Common myeloid progenitor, CD34-positive (primary cell): Measurements from ENCODE around the gene MYO18A.
A peak's percentile ranks its signal among the peaks of the same experiment; 100 is the strongest.
"Not testable (repeated sequence)": the region's sequence is repeated elsewhere in the genome, so short reads cannot be mapped to it uniquely, and the experiment has no call there.

Experiments
- CTCF ChIA-PET: fragments of 350-600 bp; sonication (Branson Sonifier 250); formaldehyde crosslinking; loops from one replicate; lab custom pipeline; 2021; ENCODE audit warnings: antibody characterized with exemption; lab: Charles Lee
- POLR2A ChIA-PET: fragments of 350-600 bp; sonication (Branson Sonifier 250); formaldehyde crosslinking; loops from one replicate; lab custom pipeline; 2021; ENCODE audit warnings: antibody characterized with exemption; lab: Charles Lee
- DNase-seq, 3 donors: peaks; one replicate each; pipeline versions ENCODE4 v3.0.0 to v3.0.0-alpha.2; 2013
- H3K27ac ChIP-seq, 2 experiments: 1 replicate in 1 of 2; 2 replicates in 1 of 2; pipeline ENCODE4 v1.7.0; 2013; ENCODE audit warnings: inconsistent platforms in 2 of 2, low read length in 2 of 2, mild to moderate bottlenecking in 2 of 2, low read depth in 1 of 2, moderate library complexity in 1 of 2; ENCODE audit not compliant: severe bottlenecking in 2 of 2, insufficient read depth in 1 of 2, poor library complexity in 1 of 2
- H3K27me3 ChIP-seq, 5 experiments: replicated peaks in 2 of 5; 1 replicate in 3 of 5; 2 replicates in 2 of 5; pipeline versions ENCODE4 v1.6.1 to v1.7.0; 2013; ENCODE audit warnings: low read length in 4 of 5, mild to moderate bottlenecking in 2 of 5, moderate library complexity in 2 of 5, inconsistent platforms in 1 of 5; ENCODE audit not compliant: insufficient read depth in 5 of 5, control insufficient read depth in 4 of 5
- H3K36me3 ChIP-seq, 4 experiments: 1 replicate in 2 of 4; 2 replicates in 2 of 4; pipeline versions ENCODE4 v1.6.1 to v1.7.0; 2013; ENCODE audit warnings: low read length in 3 of 4, control low read depth in 1 of 4, mild to moderate bottlenecking in 1 of 4; ENCODE audit not compliant: control insufficient read depth in 4 of 4, insufficient read depth in 4 of 4
- H3K4me1 ChIP-seq, 4 experiments: 1 replicate in 3 of 4; 2 replicates in 1 of 4; pipeline versions ENCODE4 v1.6.1 to v1.7.1; 2013; ENCODE audit warnings: low read length in 3 of 4, mild to moderate bottlenecking in 3 of 4, control low read depth in 1 of 4, inconsistent platforms in 1 of 4, moderate library complexity in 1 of 4; ENCODE audit not compliant: control insufficient read depth in 4 of 4, insufficient read depth in 4 of 4; ENCODE audit errors: control extremely low read depth in 1 of 4
- H3K4me3 ChIP-seq, 7 experiments: 1 replicate in 4 of 7; 2 replicates in 3 of 7; pipeline versions ENCODE4 v1.5.1 to v1.7.0; 2013; ENCODE audit warnings: mild to moderate bottlenecking in 7 of 7, low read length in 6 of 7, moderate library complexity in 6 of 7, inconsistent platforms in 2 of 7, low read depth in 2 of 7, control low read depth in 1 of 7; ENCODE audit not compliant: insufficient read depth in 4 of 7, control insufficient read depth in 1 of 7; ENCODE audit errors: extremely low read depth in 1 of 7
- H3K9me3 ChIP-seq, 5 experiments: 1 replicate in 4 of 5; 2 replicates in 1 of 5; pipeline versions ENCODE4 v1.6.1 to v1.7.1; 2013; ENCODE audit warnings: low read length in 4 of 5, mild to moderate bottlenecking in 2 of 5, inconsistent platforms in 1 of 5, low read depth in 1 of 5, moderate library complexity in 1 of 5; ENCODE audit not compliant: control insufficient read depth in 4 of 5, insufficient read depth in 2 of 5; ENCODE audit errors: control extremely low read depth in 1 of 5
- WGBS: methylation state at CpG from one replicate; pipeline ENCODE4 v1.1.5; 2013; ENCODE audit not compliant: insufficient coverage; 5-methylcytosine and 5-hydroxymethylcytosine counted together

MYO18A gene

DNA sequence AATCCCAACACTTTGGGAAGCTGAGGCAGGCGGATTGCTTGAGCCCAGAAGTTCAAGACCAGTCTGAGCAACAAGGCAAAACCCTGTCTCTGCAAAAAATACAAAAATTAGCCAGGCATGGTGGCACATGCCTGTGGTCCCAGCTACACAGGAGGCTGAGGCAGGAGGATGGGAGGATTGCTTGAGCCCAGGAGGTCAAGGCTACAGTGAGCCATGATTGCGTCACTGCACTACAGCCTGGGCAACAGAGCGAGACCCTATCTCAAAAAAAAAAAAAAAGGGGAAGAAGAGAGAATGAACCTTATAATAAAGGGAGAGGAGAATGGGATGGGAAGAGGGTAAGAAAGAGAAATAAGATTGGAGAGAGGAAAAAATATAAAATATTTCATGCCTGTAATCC is 91.4 kb downstream of the MYO18A start:
- H3K4me1 ChIP-seq, H3K27ac ChIP-seq, H3K4me3 ChIP-seq, H3K9me3 ChIP-seq, H3K27me3 ChIP-seq, DNase-seq: not testable (repeated sequence)
- peaks cover 25 to 95% (median 83%) of the 10 kb centered on the region in 4 experiments for H3K36me3 ChIP-seq
- CTCF ChIA-PET = interaction anchor here (1.1 kb wide), 1 partner anchor 124 kb away, joined by 5 read pairs; no protein-coding TSS in a partner anchor
- WGBS = 97% methylated on average over 3 of the region's 3 CpGs
- POLR2A ChIA-PET = interaction anchor here (0.7 kb wide), 1 partner anchor 9 kb away, joined by 4 read pairs; no protein-coding TSS in a partner anchor

GRCh38 chr17:29086628-29087332 is 93.4 kb downstream of the MYO18A start:
- ChIA-PET CTCF (interaction anchor here (1.0 to 1.7 kb wide), 3 partner anchors 12 to 37 kb away, joined by 3 to 5 read pairs (median 4); no protein-coding TSS in a partner anchor), POLR2A (no interaction called here)
- Histone ChIP-seq H3K27me3 (no peaks in the 10 kb centered on the region), H3K4me1 (no peaks in the 10 kb centered on the region), H3K27ac (no peak overlapping the region), H3K9me3 (no peaks in the 10 kb centered on the region), H3K36me3 (peaks cover 18 to 95% (median 78%) of the 10 kb centered on the region in 4 experiments), H3K4me3 (no peak overlapping the region)
- 95% methylated on average over 17 of the region's 19 CpGs for WGBS
- DNase-seq = no peak

DNA sequence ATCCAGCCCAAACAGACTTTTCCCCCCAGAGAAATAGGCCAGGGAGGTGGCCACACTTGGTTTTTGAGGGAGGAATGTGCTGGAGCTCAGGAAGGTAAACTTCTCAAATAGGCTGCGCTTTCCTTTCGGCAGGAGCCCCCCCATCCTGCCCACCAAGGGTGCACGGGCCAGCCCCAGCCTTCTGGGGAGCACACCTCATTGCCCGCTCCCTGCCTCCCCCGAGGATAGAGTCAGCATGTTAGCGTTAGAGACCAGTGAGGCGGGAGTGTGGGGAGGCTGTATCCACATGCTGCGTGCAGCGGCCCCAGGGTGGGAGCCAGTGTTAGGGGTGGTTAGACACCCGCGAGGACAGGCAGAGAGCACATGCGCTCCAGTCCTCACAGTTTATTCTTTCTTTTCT is 95.0 kb downstream of the MYO18A start:
- Histone ChIP-seq H3K27me3 (no peaks in the 10 kb centered on the region), H3K4me1 (no peaks in the 10 kb centered on the region), H3K36me3 (peaks cover 17 to 95% (median 77%) of the 10 kb centered on the region in 4 experiments), H3K9me3 (no peaks in the 10 kb centered on the region), H3K4me3 (no peak overlapping the region), H3K27ac (no peak overlapping the region)
- whole genome bisulfite sequencing = 98% methylated on average over 10 of the region's 12 CpGs
- ChIA-PET POLR2A (no interaction called here), CTCF (interaction anchor here (0.6 to 1.3 kb wide), 2 partner anchors 26 to 39 kb away, joined by 3 read pairs; no protein-coding TSS in a partner anchor)
- no peak for DNase-seq

- DNase-seq = no peak
- ChIA-PET CTCF (interaction anchor here (1.3 kb wide), 1 partner anchor 27 kb away, joined by 3 read pairs; no protein-coding TSS in a partner anchor), POLR2A (no interaction called here)
- Histone ChIP-seq H3K9me3 (no peaks in the 10 kb centered on the region), H3K4me3 (no peak overlapping the region), H3K4me1 (no peaks in the 10 kb centered on the region), H3K36me3 (peaks cover 15 to 95% (median 76%) of the 10 kb centered on the region in 4 experiments), H3K27ac (peak overlapping the region in 1 of 2 experiments; percentile 26), H3K27me3 (no peaks in the 10 kb centered on the region)
- WGBS = 86% methylated on average over 15 of the region's 21 CpGs
Observed at GRCh38 chr17:29084541-29085146, 95.6 kb downstream of the MYO18A start.

DNA sequence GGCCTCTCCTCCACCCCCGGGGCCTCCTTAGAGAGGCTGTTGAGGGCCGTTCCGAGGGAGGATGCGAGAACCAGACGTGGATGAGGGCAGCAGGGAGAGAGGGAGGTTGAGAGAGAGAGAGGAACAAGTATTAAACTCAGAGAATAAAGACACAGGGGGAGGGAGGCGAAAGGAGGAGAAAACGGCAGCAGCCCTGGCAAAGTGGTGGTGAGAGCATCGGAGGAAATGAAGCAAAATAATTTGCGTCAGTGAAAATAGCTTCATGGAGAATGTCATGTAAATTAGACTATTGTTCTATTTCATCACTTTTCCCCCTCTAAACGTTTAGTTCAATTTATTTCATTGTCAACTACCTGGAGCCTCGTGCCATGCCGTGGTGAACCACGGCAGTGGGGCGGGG is 99.2 kb downstream of the MYO18A start:
- Histone ChIP-seq H3K4me3 (no peak overlapping the region), H3K4me1 (no peaks in the 10 kb centered on the region), H3K9me3 (no peaks in the 10 kb centered on the region), H3K36me3 (peaks cover 15 to 99% (median 83%) of the 10 kb centered on the region in 4 experiments), H3K27me3 (no peaks in the 10 kb centered on the region), H3K27ac (no peak overlapping the region)
- ChIA-PET POLR2A (interaction anchor here (0.5 kb wide), 1 partner anchor 28 kb away, joined by 3 read pairs; no protein-coding TSS in a partner anchor), CTCF (interaction anchor here (0.8 kb wide), 1 partner anchor 31 kb away, joined by 3 read pairs; no protein-coding TSS in a partner anchor)
- no peak for DNase-seq
- WGBS = 95% methylated on average over 8 of the region's 14 CpGs

DNA sequence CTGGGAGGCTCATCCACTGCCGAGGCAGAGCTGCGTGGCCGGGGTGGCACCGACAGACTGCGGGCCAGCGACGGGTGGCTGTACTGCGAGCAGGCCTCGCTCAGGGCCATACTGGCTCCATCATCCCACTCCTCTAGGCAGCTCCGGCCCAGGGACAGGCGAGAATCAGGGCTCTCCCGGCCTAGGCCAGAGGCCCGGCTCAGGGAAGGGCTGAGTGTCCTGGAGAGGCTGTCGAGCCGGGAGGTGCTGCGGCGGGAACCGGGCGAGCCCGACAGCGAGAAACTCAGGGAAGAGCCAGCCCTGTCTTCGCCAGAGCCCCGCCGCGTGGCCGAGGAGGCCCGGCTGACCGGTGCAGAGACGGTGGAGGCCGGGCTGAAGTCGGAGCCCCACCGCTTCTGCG is 99.9 kb downstream of the MYO18A start:
- DNase-seq = no peak
- no peaks in the 10 kb centered on the region for H3K4me1 ChIP-seq
- H3K4me3 ChIP-seq = no peak overlapping the region
- no peaks in the 10 kb centered on the region for H3K9me3 ChIP-seq
- ChIA-PET POLR2A (interaction anchor here (0.5 to 0.6 kb wide), 2 partner anchors 8 to 29 kb away, joined by 3 to 4 read pairs; no protein-coding TSS in a partner anchor), CTCF (interaction anchor here (0.6 to 3.1 kb wide), 4 partner anchors 34 to 203 kb away, joined by 3 to 13 read pairs (median 4); no protein-coding TSS in a partner anchor)
- H3K27me3 ChIP-seq = no peaks in the 10 kb centered on the region
- peaks cover 15 to 99% (median 83%) of the 10 kb centered on the region in 4 experiments for H3K36me3 ChIP-seq
- no peak overlapping the region for H3K27ac ChIP-seq
- WGBS = 97% methylated on average over 19 of the region's 33 CpGs
